Activated CD4-positive, alpha-beta T cell treated with anti-CD3 and anti-CD28 coated beads, Interleukin-2, Interleukin-4, amounts not matched to agents 100 ng/mL and 50 ng/mL, durations not matched to agents 16 hours and 8 hours (primary cell): ENCODE measurements around the gene DOK3.

Experiments used
- DNase-seq: peaks from one replicate; pipeline ENCODE4 v3.0.0-alpha.2; 2020; ENCODE audit warnings: low spot score

DOK3 gene

GRCh38 chr5:177466861-177467260, 42.8 kb downstream of the DOK3 start:
- no peak for DNase-seq

GRCh38 chr5:177465044-177465443, 44.6 kb downstream of the DOK3 start:
- no peak for DNase-seq

DNA sequence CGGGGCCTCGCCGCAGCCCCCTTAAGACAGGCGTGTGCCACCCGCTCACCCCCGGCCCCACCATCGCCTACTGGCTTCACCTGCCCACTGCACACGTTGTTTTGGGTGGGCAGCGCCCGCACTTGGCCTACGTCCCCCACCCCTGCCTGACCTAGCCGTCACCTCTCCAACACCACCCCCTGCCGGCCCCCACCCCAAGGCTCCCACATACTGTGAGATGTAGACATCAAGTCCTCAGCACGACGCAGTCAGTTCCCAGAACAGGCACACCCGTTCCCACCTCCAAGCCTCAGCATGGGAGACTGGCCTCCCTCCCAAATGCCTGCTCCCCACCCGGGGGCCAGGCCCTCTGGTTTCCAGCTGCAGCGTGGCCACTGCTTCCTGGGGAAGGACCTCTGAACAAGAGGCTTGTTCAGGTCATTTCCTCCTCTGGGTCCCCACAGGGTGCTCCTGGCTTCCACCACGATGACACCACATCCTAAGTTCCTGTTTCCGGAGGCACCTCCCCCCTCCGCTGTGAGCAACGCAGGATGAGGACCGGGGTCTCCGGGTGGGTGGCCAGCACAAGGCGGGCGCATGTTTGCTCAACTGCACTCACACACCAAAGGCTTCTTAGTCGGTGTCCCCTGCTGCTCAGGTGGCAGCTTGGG, 47.5 kb downstream of the DOK3 start:
- DNase-seq, result no peak

GRCh38 chr5:177459819-177460628, 49.6 kb downstream of the DOK3 start:
- DNase-seq, result no peak

DNA sequence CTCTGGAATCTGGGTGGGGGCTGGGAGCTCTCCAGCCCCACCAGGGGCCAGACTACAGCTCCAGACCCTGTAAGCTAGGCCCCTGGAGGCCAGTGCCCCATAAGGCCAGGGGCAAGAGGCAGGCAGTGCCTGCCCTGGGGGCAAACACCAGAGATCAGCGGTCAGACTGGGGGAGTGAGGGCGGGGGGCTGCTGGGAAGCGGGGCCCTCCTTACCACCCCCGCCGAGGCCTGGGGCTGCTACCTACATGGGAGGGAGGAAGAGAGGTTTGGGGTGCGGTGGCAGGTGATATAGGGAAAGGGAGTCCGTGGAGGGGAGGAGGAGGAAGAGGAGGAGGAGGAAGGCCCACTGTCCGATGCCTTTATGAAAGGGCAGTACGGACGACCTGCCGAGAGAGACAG, 50.3 kb downstream of the DOK3 start:
- DNase-seq, result no peak

GRCh38 chr5:177458912-177459350, 50.7 kb downstream of the DOK3 start:
- no peak for DNase-seq

DNA sequence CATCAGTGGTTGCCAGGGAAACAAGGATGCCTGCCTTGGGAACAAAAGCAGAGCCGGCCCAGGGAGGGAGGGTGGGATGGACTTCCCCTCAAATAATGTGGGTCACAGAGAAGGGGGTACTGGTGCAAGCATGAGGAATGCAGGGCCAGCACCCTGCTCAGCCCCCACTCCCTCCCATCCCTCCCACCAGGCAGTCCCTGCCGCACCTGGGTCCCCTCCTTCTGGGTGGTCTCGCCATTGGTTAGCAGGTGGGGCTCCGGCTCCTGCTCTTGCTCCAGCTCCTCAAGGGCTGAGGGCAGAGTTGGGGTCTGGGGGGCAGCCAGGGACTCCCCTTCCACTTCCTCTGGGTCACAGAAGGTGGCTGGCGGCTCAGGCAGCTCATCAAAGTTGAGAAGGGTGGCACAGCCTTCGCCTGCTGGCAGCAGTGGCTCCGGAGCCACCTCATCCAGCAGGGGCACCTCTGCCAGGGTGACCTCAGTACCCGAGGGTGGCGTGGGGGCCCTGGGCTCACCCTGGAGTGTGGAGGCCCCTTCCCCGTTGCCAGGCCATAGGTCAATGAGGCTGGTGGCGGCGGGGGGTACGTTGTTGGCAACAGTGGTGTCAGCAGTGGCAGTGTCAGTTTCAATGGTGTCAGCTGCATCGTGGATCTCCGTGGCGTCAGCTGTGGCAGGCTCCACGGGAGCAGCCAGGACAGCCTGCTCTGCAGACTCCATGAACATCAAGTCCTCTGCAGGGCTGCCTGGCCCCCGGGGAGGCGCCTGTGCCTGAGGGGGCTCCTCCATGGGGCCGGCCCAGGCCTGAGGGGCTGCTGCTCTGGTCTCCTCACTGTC, 51.6 kb downstream of the DOK3 start:
- no peak for DNase-seq

DNA sequence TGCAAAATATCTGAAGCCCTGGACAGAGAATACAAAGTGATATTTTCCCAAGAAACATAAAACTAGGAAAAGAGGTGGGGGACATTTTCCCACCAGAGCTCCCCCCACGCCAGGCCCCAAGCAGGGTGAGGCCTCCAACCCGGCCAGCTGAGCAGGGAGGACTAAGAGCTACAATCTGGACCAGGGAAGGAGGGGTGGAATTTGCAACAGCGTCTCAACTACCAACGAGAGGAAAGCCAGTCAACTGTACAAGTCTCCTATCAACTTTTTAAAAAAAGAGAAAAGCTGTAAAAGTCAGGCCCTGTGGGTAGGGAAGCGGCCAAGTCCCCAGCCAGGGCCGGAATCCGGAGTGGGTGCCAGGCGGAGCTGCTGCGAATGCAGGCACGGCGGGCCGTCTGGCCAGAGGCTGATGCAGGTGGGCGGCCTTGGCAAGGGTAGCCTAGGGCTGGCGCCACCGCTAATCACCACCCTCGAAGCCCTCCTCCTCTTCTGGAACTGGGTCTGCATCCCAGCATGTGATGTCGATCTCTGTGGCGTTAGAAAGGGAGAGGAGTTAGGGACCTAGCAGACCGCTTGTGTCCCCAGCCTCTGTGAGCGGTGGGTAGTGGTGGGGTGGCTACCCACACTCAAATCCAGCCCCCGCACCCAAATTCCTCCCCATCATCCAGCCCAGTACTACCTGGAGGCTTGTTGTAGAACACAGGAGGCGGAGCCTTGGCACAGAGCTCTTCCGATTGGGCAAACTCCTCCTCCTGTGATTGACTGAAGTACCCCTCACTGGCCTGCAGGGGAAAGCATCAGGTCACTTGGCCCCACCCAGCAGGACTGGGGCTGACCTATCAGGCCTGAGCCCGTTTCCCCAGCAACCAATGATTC, 52.4 kb downstream of the DOK3 start:
- DNase-seq, result peak; percentile 73

- no peak for DNase-seq
Observed at GRCh38 chr5:177456591-177456964, 53.0 kb downstream of the DOK3 start.

- peak; percentile 97 for DNase-seq
Observed at GRCh38 chr5:177455661-177456590, 53.7 kb downstream of the DOK3 start.

DNA sequence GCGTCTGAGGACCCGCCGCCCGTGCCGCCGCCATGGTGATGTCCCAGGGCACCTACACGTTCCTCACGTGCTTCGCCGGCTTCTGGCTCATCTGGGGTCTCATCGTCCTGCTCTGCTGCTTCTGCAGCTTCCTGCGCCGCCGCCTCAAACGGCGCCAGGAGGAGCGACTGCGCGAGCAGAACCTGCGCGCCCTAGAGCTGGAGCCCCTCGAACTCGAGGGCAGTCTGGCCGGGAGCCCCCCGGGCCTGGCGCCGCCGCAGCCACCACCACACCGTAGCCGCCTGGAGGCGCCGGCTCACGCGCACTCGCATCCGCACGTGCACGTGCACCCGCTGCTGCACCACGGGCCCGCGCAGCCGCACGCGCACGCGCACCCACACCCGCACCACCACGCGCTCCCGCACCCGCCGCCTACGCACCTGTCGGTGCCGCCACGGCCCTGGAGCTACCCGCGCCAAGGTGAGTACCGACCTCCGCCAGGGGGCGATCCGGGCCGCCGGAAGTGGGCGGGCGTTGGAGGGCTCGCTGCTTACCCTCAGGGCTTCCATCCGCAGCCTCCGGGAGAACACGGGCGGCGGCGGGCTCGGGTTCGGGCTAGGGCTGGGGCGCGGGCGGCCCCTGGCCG, 54.5 kb downstream of the DOK3 start:
- DNase-seq, result peak; percentile 91

DNA sequence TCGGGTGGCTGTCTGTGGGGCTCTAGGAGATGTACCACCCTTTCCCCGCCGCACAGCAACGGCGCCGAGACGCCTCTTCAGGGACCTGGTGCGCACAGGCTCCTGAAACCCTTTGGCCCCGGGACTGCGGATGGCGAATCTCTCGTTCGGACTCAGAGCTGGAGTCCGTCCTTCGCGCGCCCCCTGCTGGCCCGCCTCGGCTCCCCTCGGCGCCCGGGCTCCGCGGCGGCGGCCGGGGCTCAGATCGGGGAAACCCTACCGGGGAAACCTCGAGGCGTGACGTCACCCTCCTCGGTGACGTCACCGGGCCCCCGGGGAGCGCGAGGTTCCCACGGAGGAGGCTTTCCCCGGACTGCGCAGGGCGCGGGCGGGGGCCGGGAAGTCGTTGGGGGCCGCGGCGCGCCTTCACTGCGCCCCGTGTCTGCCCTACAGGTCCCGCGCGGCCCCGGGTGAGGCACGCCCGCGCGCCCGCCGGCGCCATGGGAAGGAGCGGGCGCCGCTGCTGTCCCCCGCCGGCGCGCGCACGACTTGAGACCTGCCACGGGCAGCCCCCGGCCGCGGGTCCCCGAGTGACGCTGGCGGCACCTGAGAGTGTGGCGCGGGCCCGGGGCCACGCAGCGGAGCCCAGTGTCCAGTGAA, 55.1 kb downstream of the DOK3 start:
- peak; percentile 93 for DNase-seq

GRCh38 chr5:177453852-177454396, 55.7 kb downstream of the DOK3 start:
- DNase-seq, result no peak

GRCh38 chr5:177452688-177453638, 56.7 kb downstream of the DOK3 start:
- no peak for DNase-seq
